HPDE6-E6E7 (cell line): ENCODE results near the gene DUSP6.
"Not testable (repeated sequence)": the region's sequence is repeated elsewhere in the genome, so short reads cannot be mapped to it uniquely, and the experiment has no call there.

Source experiments
- DNase-seq: peaks from one replicate; pipeline ENCODE4 v3.0.0; 2011; ENCODE audit warnings: missing footprints; ENCODE audit errors: extremely low spot score

Gene DUSP6

GRCh38 chr12:89351489-89352241, 636 bp downstream of the DUSP6 start:
- DNase-seq = no peak

GRCh38 chr12:89350630-89351488, 1.4 kb downstream of the DUSP6 start:
- DNase-seq = no peak

GRCh38 chr12:89350260-89350629, 2.1 kb downstream of the DUSP6 start:
- no peak for DNase-seq

GRCh38 chr12:89349814-89350213, 2.5 kb downstream of the DUSP6 start:
- no peak for DNase-seq

- no peak for DNase-seq
These were observed 3.2 kb downstream of the DUSP6 start for GRCh38 chr12:89348894-89349699.

GRCh38 chr12:89347325-89347829, 4.9 kb downstream of the DUSP6 start:
- DNase-seq = no peak

GRCh38 chr12:89346741-89347324, 5.5 kb downstream of the DUSP6 start:
- DNase-seq = no peak

GRCh38 chr12:89345830-89346740, 6.2 kb downstream of the DUSP6 start:
- DNase-seq = no peak

- DNase-seq = no peak
These were observed 6.9 kb downstream of the DUSP6 start for GRCh38 chr12:89345376-89345775.

GRCh38 chr12:89344862-89345202, 7.5 kb downstream of the DUSP6 start:
- no peak for DNase-seq

GRCh38 chr12:89344043-89344861, 8.0 kb downstream of the DUSP6 start:
- DNase-seq = no peak

GRCh38 chr12:89343127-89343526, 9.2 kb downstream of the DUSP6 start:
- no peak for DNase-seq

- no peak for DNase-seq
These were observed 11.4 kb downstream of the DUSP6 start for GRCh38 chr12:89340861-89341260.

GRCh38 chr12:89339526-89339925, 12.8 kb downstream of the DUSP6 start:
- DNase-seq = no peak

GRCh38 chr12:89337136-89337535, 15.2 kb downstream of the DUSP6 start:
- not testable (repeated sequence) for DNase-seq

GRCh38 chr12:89335452-89336244, 16.7 kb downstream of the DUSP6 start:
- DNase-seq = no peak

GRCh38 chr12:89334548-89335169, 17.6 kb downstream of the DUSP6 start:
- DNase-seq = no peak

GRCh38 chr12:89333564-89334252, 18.6 kb downstream of the DUSP6 start:
- DNase-seq = no peak
